Activated T-cell treated with anti-CD3 and anti-CD28 coated beads, Interleukin-2, amount 50 U/mL, for 72 hours (primary cell): ENCODE measurements around the gene EDAR. TPM values are rescaled to one million over a fixed set of nuclear protein-coding genes. Genes with fewer than 3 reads are reported as not detected.

Experiments
- ATAC-seq, 2 donors: fragments of 150-1000 bp; cut with Tn5 transposase; replicated peaks in 1 of 2; 2 replicates each; pipeline ENCODE4 v1.10.0; 2021; ENCODE audit warnings: moderate library complexity in 2 of 2, mild to moderate bottlenecking in 1 of 2
- DNase-seq, 2 donors: peaks; one replicate each; pipeline ENCODE4 v3.0.0; 2021 to 2022; ENCODE audit warnings: mixed read lengths in 1 of 2
- H3K27ac Mint-ChIP-seq: one replicate; pipeline ENCODE4 v1.8.0; 2022; ENCODE audit warnings: mild to moderate bottlenecking, moderate library complexity, mixed read lengths
- H3K27me3 Mint-ChIP-seq: one replicate; pipeline ENCODE4 v1.8.0; 2022; ENCODE audit warnings: low read depth, mixed read lengths
- H3K36me3 Mint-ChIP-seq, 2 donors: one replicate each; pipeline ENCODE4 v1.8.0; 2022; ENCODE audit warnings: mixed read lengths in 2 of 2, mild to moderate bottlenecking in 1 of 2; ENCODE audit not compliant: insufficient read depth in 2 of 2
- H3K4me1 Mint-ChIP-seq: one replicate; pipeline ENCODE4 v1.8.0; 2022; ENCODE audit warnings: low read depth, mixed read lengths
- H3K4me3 Mint-ChIP-seq, 2 donors: one replicate each; pipeline ENCODE4 v1.8.0; 2022; ENCODE audit warnings: mild to moderate bottlenecking in 2 of 2, mixed read lengths in 2 of 2, moderate library complexity in 2 of 2
- H3K9me3 Mint-ChIP-seq, 2 donors: one replicate each; pipeline ENCODE4 v1.8.0; 2022; ENCODE audit warnings: mixed read lengths in 2 of 2
- total RNA-seq, 2 donors: library from RNA; stranded (reverse); gene quantifications; one replicate each; pipeline ENCODE4 v1.2.3, GENCODE V29; 2022

The EDAR gene
- total RNA-seq, 2 donors from 2014 or later = 0.28 to 1.4 TPM

DNA sequence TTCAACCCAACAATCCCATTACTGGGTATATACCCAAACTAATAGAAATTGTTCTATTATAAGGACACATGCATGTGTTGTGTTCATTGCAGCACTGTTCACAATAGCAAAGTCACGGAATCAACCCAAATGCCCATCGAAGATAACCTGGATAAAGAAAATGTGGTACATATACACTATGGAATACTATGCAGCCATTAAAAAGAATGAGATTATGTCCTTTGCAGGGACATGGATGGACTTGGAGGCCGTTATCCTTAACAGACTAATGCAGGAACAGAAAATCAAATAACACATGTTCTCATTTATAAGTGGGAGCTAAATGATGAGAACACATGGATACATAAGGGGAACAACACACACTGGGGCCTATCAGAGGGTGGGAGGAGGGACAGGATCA, 136.6 kb downstream of the EDAR start:
- no peak overlapping the region for H3K27ac Mint-ChIP-seq
- no peaks in the 10 kb centered on the region for H3K4me1 Mint-ChIP-seq
- H3K27me3 Mint-ChIP-seq = no peaks in the 10 kb centered on the region
- no peaks in the 10 kb centered on the region for H3K9me3 Mint-ChIP-seq
- ATAC-seq (no peak), DNase-seq (no peak)
- H3K4me3 Mint-ChIP-seq = no peak overlapping the region
- H3K36me3 Mint-ChIP-seq = no peaks in the 10 kb centered on the region

DNA sequence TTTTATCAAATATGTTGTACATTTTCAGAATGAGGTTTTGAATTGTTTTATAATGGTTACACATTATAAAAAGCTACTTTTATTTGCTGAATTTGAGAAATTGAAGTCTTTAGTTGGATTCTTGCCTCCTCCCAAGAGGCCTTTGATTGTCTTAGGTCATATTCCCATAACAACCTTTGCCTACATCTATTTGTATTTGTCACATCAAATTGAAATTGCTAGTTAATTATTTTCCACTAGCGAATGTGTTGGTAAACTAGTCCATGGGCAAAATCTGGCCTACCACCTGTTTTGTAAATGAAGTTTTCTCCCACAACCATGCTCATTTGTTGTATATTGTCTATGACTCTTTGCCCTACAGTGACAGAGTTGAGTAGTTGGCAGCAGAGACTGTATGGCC, 142.0 kb downstream of the EDAR start:
- H3K9me3 Mint-ChIP-seq = no peaks in the 10 kb centered on the region
- DNase-seq = no peak

DNA sequence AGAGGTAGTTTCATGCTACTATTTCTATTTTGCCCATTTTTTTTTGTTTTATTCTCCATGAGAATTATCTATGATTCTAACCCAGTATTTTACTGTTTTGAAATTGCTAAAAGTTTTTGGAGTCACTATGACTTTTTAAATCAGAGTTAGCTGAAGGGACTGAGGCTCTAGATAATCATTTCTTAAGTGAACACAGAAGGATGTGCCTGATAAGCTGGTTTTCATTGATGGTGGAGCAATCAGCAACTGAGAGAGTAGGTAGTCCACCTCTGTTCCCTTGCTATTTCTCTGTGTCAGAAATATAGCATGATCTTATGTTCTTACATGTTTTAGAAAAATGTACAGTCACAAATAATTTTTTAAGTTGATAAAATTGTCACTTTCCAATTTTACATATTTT, 143.1 kb downstream of the EDAR start:
- Mint-ChIP-seq H3K36me3 (peaks cover 4 to 12% of the 10 kb centered on the region in 2 donors), H3K27ac (no peak overlapping the region)
- no peak for ATAC-seq

More for the DNA sequence above, 142.0 kb downstream of the EDAR start:
- no peaks in the 10 kb centered on the region for H3K27me3 Mint-ChIP-seq
- ATAC-seq = no peak
- no peaks in the 10 kb centered on the region for H3K4me1 Mint-ChIP-seq
- no peak overlapping the region for H3K4me3 Mint-ChIP-seq
- H3K27ac Mint-ChIP-seq = no peak overlapping the region
- peaks cover 0 to 3% of the 10 kb centered on the region in 2 donors for H3K36me3 Mint-ChIP-seq

More for the DNA sequence above, 143.1 kb downstream of the EDAR start:
- H3K9me3 Mint-ChIP-seq = peaks cover 3 to 4% of the 10 kb centered on the region in 2 donors
- no peak overlapping the region for H3K4me3 Mint-ChIP-seq
- H3K27me3 Mint-ChIP-seq = no peaks in the 10 kb centered on the region
- H3K4me1 Mint-ChIP-seq = no peaks in the 10 kb centered on the region
- DNase-seq = no peak

Other genes starting within 250 kb of the EDAR start
- 10 to 100 TPM in 1 of 2 donors, 1 to 10 TPM in 1; 7.7 to 11.7 TPM for gene CCDC138, start 202.4 kb downstream of the EDAR start, total RNA-seq
- gene SH3RF3, start 140.0 kb upstream of the EDAR start, total RNA-seq = 1 to 10 TPM; 1.0 to 1.2 TPM